ENCODE results near the gene CHRND. TPM values are rescaled to one million over a fixed set of nuclear protein-coding genes. Genes with fewer than 3 reads are reported as not detected.
A peak's percentile ranks its signal among the peaks of the same experiment; 100 is the strongest.
"Not testable (repeated sequence)": the region's sequence is repeated elsewhere in the genome, so short reads cannot be mapped to it uniquely, and the experiment has no call there.

Gene CHRND
- total RNA-seq, 1 donor: not detected

DNA sequence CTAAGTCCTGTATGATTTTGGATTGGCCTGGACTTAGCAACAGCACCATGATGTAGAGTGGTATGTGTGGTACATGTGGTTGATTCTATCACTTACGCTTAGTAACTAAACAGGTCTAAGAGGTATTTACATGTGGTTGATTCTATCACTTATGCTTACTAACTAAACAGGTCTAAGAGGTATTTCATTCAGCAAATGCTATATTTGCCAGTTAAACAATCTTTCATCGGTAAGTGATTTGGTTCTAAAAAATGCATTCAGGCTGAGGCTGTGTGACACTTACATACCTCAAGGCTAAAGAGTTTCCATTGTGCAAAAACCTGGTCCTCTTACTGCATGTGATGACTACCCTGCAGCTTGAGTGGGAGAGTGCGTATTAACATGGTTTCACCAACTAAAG is 37.6 kb downstream of the CHRND start:
- no peak overlapping the region for H3K4me3 ChIP-seq (ENCODE audit: low read depth, low read length)
- TF ChIP-seq, protein P1, sequence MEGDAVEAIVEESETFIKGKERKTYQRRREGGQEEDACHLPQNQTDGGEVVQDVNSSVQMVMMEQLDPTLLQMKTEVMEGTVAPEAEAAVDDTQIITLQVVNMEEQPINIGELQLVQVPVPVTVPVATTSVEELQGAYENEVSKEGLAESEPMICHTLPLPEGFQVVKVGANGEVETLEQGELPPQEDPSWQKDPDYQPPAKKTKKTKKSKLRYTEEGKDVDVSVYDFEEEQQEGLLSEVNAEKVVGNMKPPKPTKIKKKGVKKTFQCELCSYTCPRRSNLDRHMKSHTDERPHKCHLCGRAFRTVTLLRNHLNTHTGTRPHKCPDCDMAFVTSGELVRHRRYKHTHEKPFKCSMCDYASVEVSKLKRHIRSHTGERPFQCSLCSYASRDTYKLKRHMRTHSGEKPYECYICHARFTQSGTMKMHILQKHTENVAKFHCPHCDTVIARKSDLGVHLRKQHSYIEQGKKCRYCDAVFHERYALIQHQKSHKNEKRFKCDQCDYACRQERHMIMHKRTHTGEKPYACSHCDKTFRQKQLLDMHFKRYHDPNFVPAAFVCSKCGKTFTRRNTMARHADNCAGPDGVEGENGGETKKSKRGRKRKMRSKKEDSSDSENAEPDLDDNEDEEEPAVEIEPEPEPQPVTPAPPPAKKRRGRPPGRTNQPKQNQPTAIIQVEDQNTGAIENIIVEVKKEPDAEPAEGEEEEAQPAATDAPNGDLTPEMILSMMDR (IDR thresholded peaks at IDR 0.05; ENCODE audit: insufficient read depth, low read depth, low read length): no peak
- no peak for DNase-seq (ENCODE audit: low read depth)

DNA sequence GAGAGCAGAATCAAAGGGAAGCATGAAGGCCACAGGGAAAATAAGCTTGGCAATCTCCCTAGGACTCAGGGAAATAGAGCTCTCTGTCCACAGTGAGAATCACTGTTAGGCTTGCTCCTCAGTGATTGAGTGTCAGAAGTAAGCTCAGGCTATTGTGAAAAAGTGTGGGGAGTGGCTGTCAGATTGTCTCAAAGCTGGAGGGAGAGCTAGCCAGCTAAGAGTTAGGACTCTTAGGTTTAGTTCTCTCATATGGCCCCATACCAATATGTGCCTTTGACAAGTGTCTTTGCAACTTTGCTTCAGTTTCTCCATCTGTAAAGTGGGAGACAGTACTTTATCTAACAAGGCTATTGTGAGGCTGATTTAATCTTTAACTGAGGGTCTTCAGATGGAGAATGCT is 41.8 kb downstream of the CHRND start:
- DNase-seq (ENCODE audit: low read depth): no peak
- no peak overlapping the region for H3K4me3 ChIP-seq (ENCODE audit: low read depth, low read length)
- TF ChIP-seq, protein P1 (IDR thresholded peaks at IDR 0.05; ENCODE audit: insufficient read depth, low read depth, low read length): no peak

DNA sequence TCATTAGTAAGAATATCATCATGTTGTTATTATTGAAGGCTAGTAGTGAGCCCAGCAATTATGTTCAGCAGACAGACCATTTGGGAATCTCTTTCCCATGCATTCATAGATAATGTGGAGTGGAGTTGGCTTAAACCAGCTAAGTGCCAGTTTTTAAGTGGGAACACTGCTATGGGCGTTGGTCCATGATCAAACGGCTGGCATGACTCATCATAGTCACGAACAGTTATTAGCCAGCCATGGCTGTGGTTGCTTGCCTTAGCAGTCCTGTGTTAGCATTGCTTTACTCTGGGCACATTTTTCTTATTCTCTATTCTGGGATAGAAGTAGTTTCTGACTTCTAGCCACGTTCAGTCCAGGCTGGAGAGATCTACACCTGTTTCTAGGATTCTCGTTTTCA is 42.2 kb downstream of the CHRND start:
- TF ChIP-seq, protein P1 (IDR thresholded peaks at IDR 0.05; ENCODE audit: insufficient read depth, low read depth, low read length): no peak
- peak; percentile 52 for DNase-seq (ENCODE audit: low read depth)
- no peak overlapping the region for H3K4me3 ChIP-seq (ENCODE audit: low read depth, low read length)

DNA sequence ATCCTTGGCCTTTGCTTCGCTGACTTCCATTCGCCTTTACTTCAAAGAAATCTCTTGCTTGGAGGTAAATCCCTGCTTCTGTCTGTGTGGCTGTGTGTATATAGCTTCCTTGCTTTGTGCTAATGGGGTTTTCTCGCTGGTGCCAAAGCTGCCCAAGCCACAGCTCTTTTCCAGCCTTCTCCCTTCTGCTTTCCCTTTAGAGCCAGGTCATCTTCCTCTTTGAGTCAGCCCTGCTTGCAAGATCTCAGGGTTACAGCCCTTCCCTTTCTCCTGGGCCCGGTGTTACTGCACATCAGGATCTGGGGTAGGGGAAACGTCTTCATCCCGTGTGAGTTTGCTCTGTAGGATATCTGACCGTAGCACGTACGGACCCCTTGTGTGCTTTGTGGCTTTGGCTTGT is 43.6 kb downstream of the CHRND start:
- no peak overlapping the region for H3K4me3 ChIP-seq (ENCODE audit: low read depth, low read length)
- TF ChIP-seq, protein P1 (IDR thresholded peaks at IDR 0.05; ENCODE audit: insufficient read depth, low read depth, low read length): no peak
- DNase-seq (ENCODE audit: low read depth): no peak

DNA sequence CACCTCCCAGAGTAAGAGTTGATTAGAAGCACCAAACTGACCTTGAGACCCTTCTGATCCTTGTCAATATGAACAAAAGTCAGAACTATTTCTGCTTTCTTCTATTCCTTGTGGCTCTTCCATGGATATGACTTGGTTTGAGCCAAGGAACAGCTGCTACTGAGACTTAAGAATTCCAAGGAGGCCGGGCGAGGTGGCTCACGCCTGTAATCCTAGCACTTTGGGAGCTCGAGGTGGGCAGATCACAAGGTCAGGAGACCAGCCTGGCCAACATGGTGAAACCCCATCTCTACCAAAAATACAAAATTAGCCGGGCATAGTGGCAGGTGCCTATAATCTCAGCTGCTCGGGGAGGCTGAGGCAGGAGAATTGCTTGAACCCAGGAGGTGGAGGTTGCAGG is 44.5 kb downstream of the CHRND start:
- DNase-seq (ENCODE audit: low read depth); H3K4me3 ChIP-seq (ENCODE audit: low read depth, low read length): not testable (repeated sequence)

DNA sequence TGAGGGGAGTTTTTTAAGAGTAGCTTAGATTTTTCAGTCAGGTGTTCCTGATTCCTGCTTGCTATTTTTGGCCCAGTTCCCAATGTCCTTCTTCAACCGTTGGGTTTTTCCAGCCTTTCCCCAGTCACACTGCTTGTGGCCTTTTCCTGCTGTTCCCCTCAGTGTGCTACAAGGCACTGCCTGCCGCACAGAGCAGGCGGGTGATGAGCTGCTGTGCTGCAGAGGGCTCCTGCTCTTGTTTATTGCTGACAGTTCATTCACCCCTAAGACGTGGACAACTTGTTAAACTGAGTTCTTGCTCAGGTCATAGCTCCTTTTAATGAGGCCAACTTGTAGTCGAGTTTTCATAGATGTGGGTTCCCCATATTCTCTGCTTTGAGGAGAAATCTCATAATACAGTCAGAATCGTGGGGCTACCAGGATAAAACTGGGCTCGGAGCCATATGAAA is 45.1 kb downstream of the CHRND start:
- TF ChIP-seq, protein P1 (IDR thresholded peaks at IDR 0.05; ENCODE audit: insufficient read depth, low read depth, low read length): no peak
- H3K4me3 ChIP-seq (ENCODE audit: low read depth, low read length): no peak overlapping the region
- DNase-seq (ENCODE audit: low read depth): no peak

DNA sequence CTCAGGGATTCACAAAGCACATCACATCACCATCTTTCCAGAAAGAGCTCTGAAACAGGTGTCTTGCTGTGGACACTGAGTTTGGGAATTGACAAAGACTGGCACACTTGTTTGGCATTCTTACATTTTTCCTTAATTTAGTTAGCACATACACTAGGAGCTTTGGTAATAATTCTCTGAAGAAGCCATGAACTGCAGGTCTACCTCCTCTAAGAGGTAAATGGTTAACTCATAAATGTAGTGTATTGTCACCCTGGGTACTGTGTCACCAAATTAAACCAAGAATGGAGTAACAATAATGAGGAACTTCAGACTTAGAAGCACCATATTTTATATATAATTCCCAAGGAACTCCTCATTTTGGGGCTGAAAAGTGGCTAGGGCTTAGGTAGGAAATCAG is 47.1 kb downstream of the CHRND start:
- H3K4me3 ChIP-seq (ENCODE audit: low read depth, low read length): no peak overlapping the region
- DNase-seq (ENCODE audit: low read depth): no peak
- TF ChIP-seq, protein P1 (IDR thresholded peaks at IDR 0.05; ENCODE audit: insufficient read depth, low read depth, low read length): no peak

Data from fibroblast of villous mesenchyme (primary cell).